Measurements from ENCODE around the gene UBE2D1.

- no peak for TF ChIP-seq CTCF (IDR thresholded peaks at IDR 0.05; ENCODE audit: poor library complexity)
- TF ChIP-seq EZH2 (IDR thresholded peaks at IDR 0.05; ENCODE audit: borderline replicate concordance): no peak
These were observed 69.2 kb downstream of the UBE2D1 start for GRCh38 chr10:58404001-58404400.
